H1 (cell line): ENCODE data around the gene CDC42EP2. TPM values are rescaled to one million over a fixed set of nuclear protein-coding genes. Genes with fewer than 3 reads are reported as not detected.

Experiments used
- CTCF ChIA-PET: fragments of 300-600 bp; sonication (Branson Sonifier 250); formaldehyde crosslinking; loops from one replicate; lab custom pipeline; 2021; ENCODE audit not compliant: partially characterized antibody; lab: Charles Lee
- POLR2A ChIA-PET: fragments of 300-600 bp; sonication (Branson Sonifier 250); formaldehyde crosslinking; loops from one replicate; lab custom pipeline; 2021; ENCODE audit warnings: inconsistent platforms; ENCODE audit not compliant: partially characterized antibody; lab: Charles Lee
- DNase-seq, 2 experiments: peaks; one replicate each; pipeline versions ENCODE4 v3.0.0 to v3.0.0-alpha.2; 2010 to 2022; ENCODE audit warnings: low spot score in 2 of 2, low read depth in 1 of 2, mixed read lengths in 1 of 2
- FAIRE-seq: peaks from 2 replicates; lab custom pipeline; 2011; peaks lifted over from hg19 to GRCh38; lab: Jason Lieb, UNC
- H2AFZ ChIP-seq: 2 replicates; pipeline ENCODE4 v1.8.1; 2012; ENCODE audit warnings: low read length, inconsistent platforms
- H2AK5ac ChIP-seq: 2 replicates; pipeline ENCODE4 v1.6.1; 2013; ENCODE audit warnings: low read depth, low read length
- H2BK120ac ChIP-seq: replicated peaks from 2 replicates; pipeline ENCODE3; 2013; ENCODE audit warnings: low read depth, low read length, inconsistent platforms
- H2BK12ac ChIP-seq: 2 replicates; pipeline ENCODE4 v1.6.1; 2013; ENCODE audit warnings: low read depth, low read length
- H2BK15ac ChIP-seq: 2 replicates; pipeline ENCODE4 v1.6.1; 2013; ENCODE audit warnings: low read length
- H2BK20ac ChIP-seq: 2 replicates; pipeline ENCODE4 v1.6.1; 2013; ENCODE audit warnings: low read length
- H2BK5ac ChIP-seq: 2 replicates; pipeline ENCODE4 v1.6.1; 2013; ENCODE audit warnings: low read depth, low read length
- H3K14ac ChIP-seq: 2 replicates; pipeline ENCODE4 v1.6.1; 2013; ENCODE audit warnings: inconsistent platforms; ENCODE audit not compliant: insufficient read length
- H3K18ac ChIP-seq: 2 replicates; pipeline ENCODE4 v1.6.1; 2013; ENCODE audit warnings: low read length; ENCODE audit errors: extremely low read depth
- H3K23ac ChIP-seq: 2 replicates; pipeline ENCODE4 v1.6.1; 2013; ENCODE audit warnings: inconsistent platforms; ENCODE audit not compliant: insufficient read length
- H3K23me2 ChIP-seq: 2 replicates; pipeline ENCODE4 v1.6.1; 2013; ENCODE audit warnings: low read depth, low read length
- H3K27ac ChIP-seq: 2 replicates; pipeline ENCODE4 v1.6.1; 2011; ENCODE audit warnings: low read depth, low read length, inconsistent platforms
- H3K27me3 ChIP-seq, 4 experiments: replicated peaks in 1 of 4; 1 replicate in 1 of 4; 2 replicates in 3 of 4; pipeline versions ENCODE4 v1.6.1 to v1.8.1; 2011 to 2013; ENCODE audit warnings: low read length in 3 of 4, mild to moderate bottlenecking in 3 of 4, inconsistent platforms in 2 of 4, mixed read lengths in 2 of 4, moderate library complexity in 1 of 4; ENCODE audit not compliant: control insufficient read depth in 3 of 4, insufficient read depth in 3 of 4; ENCODE audit errors: extremely low read depth in 1 of 4
- H3K36me3 ChIP-seq, 4 experiments: 2 replicates each; pipeline versions ENCODE4 v1.6.1 to v1.8.1; 2011 to 2013; ENCODE audit warnings: mild to moderate bottlenecking in 4 of 4, low read length in 3 of 4, moderate library complexity in 2 of 4, control low read depth in 1 of 4, inconsistent platforms in 1 of 4; ENCODE audit not compliant: insufficient read depth in 4 of 4, control insufficient read depth in 2 of 4
- H3K4ac ChIP-seq: replicated peaks from 2 replicates; pipeline ENCODE3; 2013; ENCODE audit warnings: low read length, low read depth, mixed read lengths, inconsistent platforms; ENCODE audit not compliant: insufficient read length
- H3K4me1 ChIP-seq, 4 experiments: replicated peaks in 1 of 4; 1 replicate in 1 of 4; 2 replicates in 3 of 4; pipeline versions ENCODE4 v1.6.1 to v1.8.1; 2011 to 2013; ENCODE audit warnings: low read length in 3 of 4, inconsistent platforms in 2 of 4, mixed read lengths in 1 of 4; ENCODE audit not compliant: insufficient read depth in 4 of 4, control insufficient read depth in 3 of 4
- H3K4me2 ChIP-seq, 2 experiments: 2 replicates each; pipeline versions ENCODE4 v1.6.1 to v1.8.1; 2011 to 2013; ENCODE audit warnings: low read depth in 2 of 2, low read length in 2 of 2, control low read depth in 1 of 2, inconsistent platforms in 1 of 2, mild to moderate bottlenecking in 1 of 2; ENCODE audit not compliant: insufficient read depth in 1 of 2
- H3K4me3 ChIP-seq, 4 experiments: fragments of 200-600, 300-600 bp in 1 of 4; sonication (generic), shearing (Covaris generic), sonication (Bioruptor Twin) in 1 of 4; 2 replicates each; pipeline versions ENCODE4 v1.5.1 to v1.8.1; 2011 to 2016; ENCODE audit warnings: low read length in 4 of 4, low read depth in 3 of 4, control low read depth in 2 of 4, inconsistent platforms in 2 of 4, mild to moderate bottlenecking in 2 of 4, mixed read lengths in 1 of 4, moderate library complexity in 1 of 4; ENCODE audit not compliant: insufficient read depth in 2 of 4; ENCODE audit errors: extremely low read depth in 1 of 4
- H3K56ac ChIP-seq: replicated peaks from 2 replicates; pipeline ENCODE3; 2013; ENCODE audit warnings: low read depth, mild to moderate bottlenecking, mixed read lengths, low read length, inconsistent platforms; ENCODE audit not compliant: insufficient read length
- H3K79me1 ChIP-seq: 2 replicates; pipeline ENCODE4 v1.6.1; 2013; ENCODE audit warnings: low read depth, low read length, control low read depth
- H3K79me2 ChIP-seq, 2 experiments: 2 replicates each; pipeline versions ENCODE4 v1.6.1 to v1.8.1; 2012 to 2013; ENCODE audit warnings: low read length in 2 of 2, mild to moderate bottlenecking in 2 of 2, inconsistent platforms in 1 of 2; ENCODE audit not compliant: insufficient read depth in 2 of 2, control insufficient read depth in 1 of 2
- H3K9ac ChIP-seq, 4 experiments: replicated peaks in 1 of 4; 1 replicate in 1 of 4; 2 replicates in 3 of 4; pipeline versions ENCODE4 v1.6.1 to v1.8.1; 2011 to 2013; ENCODE audit warnings: low read depth in 3 of 4, low read length in 3 of 4, control low read depth in 2 of 4, mild to moderate bottlenecking in 2 of 4, moderate library complexity in 2 of 4, inconsistent platforms in 1 of 4; ENCODE audit errors: extremely low read depth in 1 of 4
- H3K9me3 ChIP-seq, 2 experiments: 2 replicates each; pipeline versions ENCODE4 v1.6.1 to v1.8.1; 2012 to 2013; ENCODE audit warnings: mild to moderate bottlenecking in 2 of 2, moderate library complexity in 2 of 2, control low read depth in 1 of 2, inconsistent platforms in 1 of 2, low read depth in 1 of 2, low read length in 1 of 2, mixed read lengths in 1 of 2; ENCODE audit not compliant: insufficient read depth in 2 of 2
- H4K20me1 ChIP-seq, 2 experiments: replicated peaks in 1 of 2; 2 replicates each; pipeline versions ENCODE3 to v1.8.1; 2011 to 2013; ENCODE audit warnings: inconsistent platforms in 2 of 2, low read length in 2 of 2, mild to moderate bottlenecking in 1 of 2; ENCODE audit not compliant: insufficient read depth in 2 of 2, control insufficient read depth in 1 of 2
- H4K5ac ChIP-seq: 2 replicates; pipeline ENCODE4 v1.6.1; 2013; ENCODE audit warnings: low read length, low read depth, mixed read lengths, inconsistent platforms; ENCODE audit not compliant: insufficient read length
- H4K8ac ChIP-seq: 2 replicates; pipeline ENCODE4 v1.8.0; 2013; ENCODE audit warnings: mild to moderate bottlenecking, moderate library complexity, low read length, inconsistent platforms; ENCODE audit not compliant: insufficient read depth; ENCODE audit errors: extremely low read depth
- H4K91ac ChIP-seq: replicated peaks from 2 replicates; pipeline ENCODE3; 2013; ENCODE audit warnings: low read length, mixed read lengths, inconsistent platforms; ENCODE audit not compliant: insufficient read length
- CBX5 ChIP-seq: fragments of 300-800, 300-1000 bp; sonication (generic); IDR thresholded peaks from 2 replicates; pipeline ENCODE4 v1.7.1; 2016; ENCODE audit warnings: antibody characterized with exemption, low read length, low read depth
- CHD1 ChIP-seq: IDR thresholded peaks from 2 replicates; pipeline ENCODE4 v1.6.1; 2012; ENCODE audit warnings: low read depth, low read length, improper control_type of control experiment
- CHD2 ChIP-seq: IDR thresholded peaks from 2 replicates; pipeline ENCODE4 v1.6.1; 2012; ENCODE audit warnings: low read length, improper control_type of control experiment
- E2F6 ChIP-seq: IDR thresholded peaks from 2 replicates; pipeline ENCODE4 v1.6.1; 2012; ENCODE audit warnings: inconsistent platforms
- GABPA ChIP-seq: IDR thresholded peaks from 2 replicates; pipeline ENCODE4 v1.6.1; 2011; ENCODE audit warnings: mild to moderate bottlenecking, low read length, moderate library complexity, borderline replicate concordance; ENCODE audit not compliant: insufficient read depth
- JUN ChIP-seq: IDR thresholded peaks from 2 replicates; pipeline ENCODE4 v1.6.1; 2011; ENCODE audit warnings: low read depth, mild to moderate bottlenecking, improper control_type of control experiment, low read length
- NANOG ChIP-seq: IDR thresholded peaks from 2 replicates; pipeline ENCODE4 v1.6.1; 2011; ENCODE audit warnings: low read length, low read depth, mild to moderate bottlenecking, inconsistent platforms; ENCODE audit not compliant: insufficient read depth, poor library complexity, severe bottlenecking
- NRF1 ChIP-seq: IDR thresholded peaks from 2 replicates; pipeline ENCODE4 v1.6.1; 2011; ENCODE audit warnings: mild to moderate bottlenecking, low read depth, low read length, improper control_type of control experiment
- RAD21 ChIP-seq, 2 experiments: IDR thresholded peaks in 1 of 2; conservative IDR thresholded peaks in 1 of 2; 2 replicates each; pipeline ENCODE4 v1.6.1; 2011; ENCODE audit warnings: low read depth in 2 of 2, low read length in 2 of 2, improper control_type of control experiment in 1 of 2, inconsistent platforms in 1 of 2, mild to moderate bottlenecking in 1 of 2, moderate library complexity in 1 of 2
- RXRA ChIP-seq: IDR thresholded peaks from 2 replicates; pipeline ENCODE4 v1.6.1; 2011; ENCODE audit warnings: low read depth, mild to moderate bottlenecking, low read length, moderate library complexity; ENCODE audit not compliant: insufficient read depth
- SIX5 ChIP-seq: IDR thresholded peaks from 2 replicates; pipeline ENCODE4 v1.6.1; 2011; ENCODE audit warnings: mild to moderate bottlenecking, low read depth, low read length
- SP1 ChIP-seq: IDR thresholded peaks from 2 replicates; pipeline ENCODE4 v1.6.1; 2011; ENCODE audit warnings: low read depth, low read length
- SP2 ChIP-seq: IDR thresholded peaks from 2 replicates; pipeline ENCODE4 v1.6.1; 2012; ENCODE audit warnings: mild to moderate bottlenecking, low read length, inconsistent platforms
- WGBS, 2 experiments: shearing (Covaris generic) in 1 of 2; methylation state at CpG; one replicate each; pipeline versions ENCODE4 v1.1.6 to v1.1.7; 2013 to 2015; ENCODE audit warnings: low lambda C conversion rate in 2 of 2, mixed read lengths in 2 of 2, inconsistent platforms in 1 of 2, low coverage in 1 of 2, missing lambda C conversion rate in 1 of 2; ENCODE audit not compliant: insufficient replicate concordance in 2 of 2, insufficient coverage in 1 of 2, insufficient read length in 1 of 2; ENCODE audit errors: extremely low coverage in 1 of 2, missing lambda C conversion rate in 1 of 2; 5-methylcytosine and 5-hydroxymethylcytosine counted together
- polyA plus RNA-seq, 7 experiments: library from polyadenylated mRNA; depleted of rRNA in 3 of 7; stranded (reverse) in 5 of 7; unstranded in 2 of 7; fragments of >200 nt in 5 of 7; fragments of 200-250 nt in 2 of 7; gene quantifications; 1 replicate in 5 of 7; 2 replicates in 1 of 7; 4 replicates in 1 of 7; pipeline versions ENCODE4 v1.2.1 to v1.2.3, GENCODE V29; 2011 to 2013; ENCODE audit warnings: missing spikeins in 2 of 7, mixed read lengths in 2 of 7
- total RNA-seq: library from RNA; stranded (reverse); fragmentation: NEBNext Ultra II Directional; extraction: Animal tissue kit (Norgen Biotek cat#: 25700); gene quantifications from 2 replicates; pipeline ENCODE4 v1.2.1, GENCODE V29; 2021

CDC42EP2 gene
- total and polyA plus RNA-seq, 2 of the 8 experiments (the other 6 are each of a cell fraction or from before 2014, with no cell fraction given): 11.8 to 13.3 TPM

GRCh38 chr11:65311170-65311678, 3.4 kb upstream of the CDC42EP2 start:
- Histone ChIP-seq H4K8ac (peak overlapping the region; percentile 57; the same call in 1 of the 2 replicates), H2BK20ac (no peak overlapping the region), H3K4me3 (no peak overlapping the region), H3K36me3 (no peaks in the 10 kb centered on the region), H3K79me1 (no peaks in the 10 kb centered on the region; the same call in 1 of the 2 replicates), H4K91ac (no peak overlapping the region), H3K23me2 (peaks cover 7% of the 10 kb centered on the region; the same call in 1 of the 2 replicates), H3K27me3 (peaks cover 0 to 15% (median 10%) of the 10 kb centered on the region in 4 experiments; a peak in 5 of 7 replicates), H2BK15ac (no peak overlapping the region), H2BK12ac (no peak overlapping the region), H2BK5ac (no peak overlapping the region), H4K20me1 (peaks cover 0 to 10% of the 10 kb centered on the region in 2 experiments), H3K4me2 (no peak overlapping the region), H3K9me3 (no peaks in the 10 kb centered on the region), H3K23ac (no peak overlapping the region), H2AK5ac (no peak overlapping the region)
- no peak for DNase-seq
- POLR2A ChIA-PET: interaction anchor here (1.0 to 14.1 kb wide), 10 partner anchors 8 to 104 kb away, joined by 3 to 208 read pairs (median 4); partner anchors contain the start of genes DPF2 and POLA2
- TF ChIP-seq RXRA (no peak), SP2 (no peak), JUN (no peak), NRF1 (no peak), CHD2 (no peak), GABPA (no peak), SP1 (no peak), NANOG (no peak), CHD1 (no peak), CBX5 (no peak), RAD21 (IDR thresholded peaks at IDR 0.05 in 1 of 2, conservative IDR thresholded peaks at IDR 0.05 in 1 of 2; ENCODE audit: low read depth in 2 of 2, low read length in 2 of 2) (no peak), SIX5 (no peak), E2F6 (no peak)
- TF ChIP-seq, all 59 proteins: peak for 0
- no peak overlapping the region for H3K18ac ChIP-seq
- peaks cover 0 to 6% (median 3%) of the 10 kb centered on the region in 4 experiments; a peak in 6 of 7 replicates for H3K4me1 ChIP-seq
- H3K9ac ChIP-seq: no peak overlapping the region
- WGBS, 2 experiments: 85% methylated on average over 5 of the region's 5 CpGs; no CpG with 5 or more reads in 1 of the 2 experiments
- H4K5ac ChIP-seq: no peak overlapping the region
- no peak overlapping the region for H2AFZ ChIP-seq
- no peak for FAIRE-seq
- H3K14ac ChIP-seq: no peak overlapping the region
- H3K79me2 ChIP-seq: no peaks in the 10 kb centered on the region
- CTCF ChIA-PET: interaction anchor here (1.3 to 52.8 kb wide), 5 partner anchors 9 to 85 kb away, joined by 3 to 1179 read pairs (median 4); partner anchors contain the start of genes DPF2 and POLA2
- no peak overlapping the region for H3K4ac ChIP-seq
- H3K27ac ChIP-seq: no peak overlapping the region
- no peak overlapping the region for H2BK120ac ChIP-seq
- H3K56ac ChIP-seq: no peak overlapping the region
